ENCODE measurements around the gene CAMTA1.
"Not testable (repeated sequence)": the region's sequence is repeated elsewhere in the genome, so short reads cannot be mapped to it uniquely, and the experiment has no call there.

CAMTA1 gene

GRCh38 chr1:7376676-7377075, 591.4 kb downstream of the CAMTA1 start (continued):
- TF ChIP-seq ZNF362 (tag by site-specific recombination; IDR thresholded peaks at IDR 0.05) (no peak), FEZF1 (tag by site-specific recombination; IDR thresholded peaks at IDR 0.05) (no peak), HOXA7 (CRISPR knock-in tag; IDR thresholded peaks at IDR 0.05; ENCODE audit: borderline replicate concordance) (no peak), ZNF48 (tag by site-specific recombination; IDR thresholded peaks at IDR 0.05) (no peak)

GRCh38 chr1:7378346-7379130, 593.3 kb downstream of the CAMTA1 start:
- CTCF ChIA-PET = no interaction called here
- H3K27ac ChIP-seq (ENCODE audit: extremely low read depth, low read depth, low read length) = no peak overlapping the region

GRCh38 chr1:7379441-7379971, 594.3 kb downstream of the CAMTA1 start:
- ChIA-PET CTCF (interaction anchor here (0.7 kb wide), 1 partner anchor 174 kb away, joined by 3 read pairs; no protein-coding TSS in a partner anchor), POLR2A (no interaction called here)
- peak; percentile 75; the same call in 1 of the 2 replicates for TF ChIP-seq SCRT2 (tag by site-specific recombination; IDR thresholded peaks at IDR 0.05)
- TF ChIP-seq ZNF48 (tag by site-specific recombination; IDR thresholded peaks at IDR 0.05) = no peak
- TF ChIP-seq GFI1B (tag by site-specific recombination; IDR thresholded peaks at IDR 0.05) = 0 out of 2 replicates have a peak, but pooled peaks have one; percentile 28
- TF ChIP-seq ZNF121 (tag by site-specific recombination; IDR thresholded peaks at IDR 0.05) = no peak
- TF ChIP-seq TRIM28 (IDR thresholded peaks at IDR 0.05; ENCODE audit: borderline replicate concordance, low read length) = peak; percentile 51; the same call in 1 of the 2 replicates
- TF ChIP-seq ZBTB20 (tag by site-specific recombination; IDR thresholded peaks at IDR 0.05) = no peak
- peak; percentile 23; the same call in 1 of the 2 replicates for TF ChIP-seq ZNF335 (tag by site-specific recombination; conservative IDR thresholded peaks at IDR 0.05)
- peak; percentile 66 for TF ChIP-seq TCF7L2 (IDR thresholded peaks at IDR 0.05; ENCODE audit: borderline replicate concordance, low read depth, low read length)
- TF ChIP-seq ZNF776 (tag by site-specific recombination; IDR thresholded peaks at IDR 0.05; ENCODE audit: borderline replicate concordance) = no peak
- peak; percentile 65 for TF ChIP-seq PRDM1 (tag by site-specific recombination; IDR thresholded peaks at IDR 0.05)
- TF ChIP-seq ATF2 (tag by site-specific recombination; IDR thresholded peaks at IDR 0.05; ENCODE audit: low read depth) = peak; percentile 35; the same call in 1 of the 2 replicates
- TF ChIP-seq ZNF274 (IDR thresholded peaks at IDR 0.05; ENCODE audit: low read length) = no peak
- TF ChIP-seq ZNF274 (tag by site-specific recombination; IDR thresholded peaks at IDR 0.05; ENCODE audit: borderline replicate concordance) = no peak
- TF ChIP-seq SETDB1 (IDR thresholded peaks at IDR 0.05; ENCODE audit: insufficient read length, low read length) = peak; percentile 61
- peak; percentile 25; the same call in 1 of the 2 replicates for TF ChIP-seq FEZF1 (tag by site-specific recombination; IDR thresholded peaks at IDR 0.05)
- 0 out of 2 replicates have a peak, but pooled peaks have one; percentile 24 for TF ChIP-seq ZNF660 (tag by site-specific recombination; IDR thresholded peaks at IDR 0.05)
- H3K4me3 ChIP-seq (ENCODE audit: low read depth, low read length) = no peak overlapping the region
- no peak overlapping the region for H3K27ac ChIP-seq (ENCODE audit: extremely low read depth, low read depth, low read length)
- H3K36me3 ChIP-seq (ENCODE audit: control insufficient read depth in 2 of 2, insufficient read depth in 1 of 2, low read length in 2 of 2) = no peaks in the 10 kb centered on the region
- H3K9me3 ChIP-seq (ENCODE audit: control insufficient read depth, insufficient read depth, low read depth, low read length) = no peaks in the 10 kb centered on the region
- H3K4me1 ChIP-seq (ENCODE audit: control insufficient read depth, insufficient read depth, low read length) = peaks cover 7% of the 10 kb centered on the region

More at GRCh38 chr1:7378346-7379130, 593.3 kb downstream of the CAMTA1 start:
- Histone ChIP-seq H3K9me3 (ENCODE audit: control insufficient read depth, insufficient read depth, low read depth, low read length) (no peaks in the 10 kb centered on the region), H3K4me1 (ENCODE audit: control insufficient read depth, insufficient read depth, low read length) (peaks cover 7% of the 10 kb centered on the region), H3K36me3 (ENCODE audit: control insufficient read depth in 2 of 2, insufficient read depth in 1 of 2, low read length in 2 of 2) (no peaks in the 10 kb centered on the region), H3K4me3 (ENCODE audit: low read depth, low read length) (no peak overlapping the region)
- TF ChIP-seq ZNF76 (tag by site-specific recombination; IDR thresholded peaks at IDR 0.05; ENCODE audit: borderline replicate concordance, low read depth) = no peak
- no peak for TF ChIP-seq ZNF677 (tag by site-specific recombination; IDR thresholded peaks at IDR 0.05)
- no peak for TF ChIP-seq ZNF350 (tag by site-specific recombination; IDR thresholded peaks at IDR 0.05)
- 0 out of 2 replicates have a peak, but pooled peaks have one; percentile 21 for TF ChIP-seq ZNF146 (tag by site-specific recombination; IDR thresholded peaks at IDR 0.05)
- no peak for TF ChIP-seq ELK4 (IDR thresholded peaks at IDR 0.05; ENCODE audit: borderline replicate concordance, low read depth, low read length)
- POLR2A ChIA-PET = no interaction called here

GRCh38 chr1:7380068-7380467, 594.8 kb downstream of the CAMTA1 start:
- H3K36me3 ChIP-seq (ENCODE audit: control insufficient read depth in 2 of 2, insufficient read depth in 1 of 2, low read length in 2 of 2); H3K9me3 ChIP-seq (ENCODE audit: control insufficient read depth, insufficient read depth, low read depth, low read length); H3K4me1 ChIP-seq (ENCODE audit: control insufficient read depth, insufficient read depth, low read length); H3K27ac ChIP-seq (ENCODE audit: extremely low read depth, low read depth, low read length); CTCF ChIA-PET; H3K4me3 ChIP-seq (ENCODE audit: low read depth, low read length); POLR2A ChIA-PET: not testable (repeated sequence)

All from HEK293 (cell line).